Right cardiac atrium (tissue), 5 donors: Measurements from ENCODE around the gene BRAF. TPM values are rescaled to one million over a fixed set of nuclear protein-coding genes. Genes with fewer than 3 reads are reported as not detected.
"Not testable (repeated sequence)": the region's sequence is repeated elsewhere in the genome, so short reads cannot be mapped to it uniquely, and the experiment has no call there.

ENCODE experiments used
- ATAC-seq, 2 donors: fragments of 200-7000 bp; cut with Tn5 transposase; one replicate each; pipeline versions ENCODE4 v1.8.0 to v1.9.1; 2020; ENCODE audit warnings: moderate library complexity in 2 of 2, mild to moderate bottlenecking in 1 of 2
- DNase-seq, 3 donors: peaks; one replicate each; pipeline ENCODE4 v3.0.0-alpha.2; 2020
- H3K27ac ChIP-seq: one replicate; pipeline ENCODE4 v1.5.1; 2013; ENCODE audit warnings: mild to moderate bottlenecking, low read length, control low read depth, moderate library complexity
- H3K27me3 ChIP-seq: one replicate; pipeline ENCODE4 v1.6.1; 2013; ENCODE audit not compliant: control insufficient read depth, insufficient read depth
- H3K4me1 ChIP-seq: one replicate; pipeline ENCODE4 v1.6.1; 2013; ENCODE audit warnings: low read length; ENCODE audit not compliant: control insufficient read depth, insufficient read depth
- H3K4me3 ChIP-seq: one replicate; pipeline ENCODE4 v1.5.1; 2013; ENCODE audit warnings: low read length, control low read depth
- H3K9me3 ChIP-seq: one replicate; pipeline ENCODE4 v1.6.1; 2013; ENCODE audit warnings: low read length; ENCODE audit not compliant: control insufficient read depth
- WGBS: extraction: QIAGEN DNeasy Blood & Tissue Kit; methylation state at CpG from one replicate; pipeline ENCODE4 v1.1.7; 2013; 5-methylcytosine and 5-hydroxymethylcytosine counted together
- intact Hi-C, 4 donors: fragments of 100-400 bp; cut with DNase I; formaldehyde crosslinking; loops; one replicate each; pipeline versions ENCODE4 v1.11.0 to v1.14.0; 2022 to 2023
- polyA plus RNA-seq: library from polyadenylated mRNA; stranded (reverse); fragments of 200-250 nt; gene quantifications from one replicate; pipeline ENCODE4 v1.2.3, GENCODE V29; 2013
- total RNA-seq, 4 donors: library from RNA; stranded (reverse); fragmentation: NEBNext Ultra II Directional; extraction: Animal tissue kit (Norgen Biotek cat#: 25700); gene quantifications; one replicate each; pipeline ENCODE4 v1.2.1, GENCODE V29; 2021
- donor health status: healthy with polysubstance abuse.
- donor health status: DM: no; HTN: yes; CAD: no.
- donor health status: DM: no; HTN: no; CAD: no.
- donor health status: DM: no; HTN: yes; CAD: no; lungs with severe emphysema.
- donor health status: DM: yes; HTN: yes; CAD: no.

BRAF gene
- total and polyA plus RNA-seq, 5 donors = 8.4 to 29.3 (median 25.8) TPM

DNA sequence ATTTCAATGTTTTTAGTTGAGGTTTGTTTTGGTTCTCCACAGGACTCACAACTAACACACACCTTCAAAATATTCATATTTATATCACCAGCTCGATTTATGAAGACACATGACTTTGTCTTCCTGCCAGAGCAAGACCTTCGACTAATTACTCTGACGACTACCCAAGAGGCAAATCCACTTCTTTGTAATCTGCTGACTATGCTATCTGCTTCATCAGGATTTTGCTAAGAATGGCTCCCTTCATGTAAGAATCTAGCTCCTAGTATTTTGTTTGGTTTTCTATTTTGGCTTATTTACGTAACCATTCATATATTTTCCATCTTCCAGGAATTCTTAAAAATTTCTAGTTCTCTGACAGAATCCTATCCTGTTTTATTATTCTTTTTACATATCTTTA lies 93.0 kb downstream of the BRAF start:
- intact Hi-C loops = no loop called here
- ATAC-seq = no peak
- no peaks in the 10 kb centered on the region for H3K9me3 ChIP-seq

DNA sequence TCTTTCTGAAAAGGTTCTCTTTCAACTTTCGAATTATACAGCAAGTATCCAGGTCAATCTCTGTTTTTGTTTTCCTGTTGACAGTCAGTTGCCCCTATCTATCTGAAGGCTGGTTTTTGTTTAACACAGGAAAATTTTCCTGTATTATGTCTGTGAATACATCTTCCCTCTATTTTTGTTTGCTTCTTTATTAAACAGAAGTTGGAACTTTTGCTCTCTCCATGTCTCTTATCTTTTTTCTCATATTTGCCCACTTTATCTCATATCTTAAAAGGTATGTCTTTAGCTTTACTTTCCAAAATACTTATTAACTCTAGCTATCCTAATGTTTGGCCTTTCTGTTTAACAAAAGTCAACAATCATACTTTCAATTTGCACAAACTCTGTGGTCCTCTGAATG lies 95.0 kb downstream of the BRAF start:
- H3K4me3 ChIP-seq = no peak overlapping the region
- intact Hi-C loops = no loop called here
- WGBS = 94% methylated on average over 1 of the region's 1 CpG
- H3K27ac ChIP-seq = no peak overlapping the region
- no peaks in the 10 kb centered on the region for H3K27me3 ChIP-seq
- DNase-seq (no peak), ATAC-seq (no peak)
- H3K9me3 ChIP-seq = no peaks in the 10 kb centered on the region
- no peaks in the 10 kb centered on the region for H3K4me1 ChIP-seq

More for the DNA sequence above, 93.0 kb downstream of the BRAF start:
- no peak for DNase-seq
- Histone ChIP-seq H3K27ac (no peak overlapping the region), H3K4me3 (no peak overlapping the region), H3K27me3 (no peaks in the 10 kb centered on the region), H3K4me1 (no peaks in the 10 kb centered on the region)
- WGBS = 80% methylated on average over 4 of the region's 4 CpGs

DNA sequence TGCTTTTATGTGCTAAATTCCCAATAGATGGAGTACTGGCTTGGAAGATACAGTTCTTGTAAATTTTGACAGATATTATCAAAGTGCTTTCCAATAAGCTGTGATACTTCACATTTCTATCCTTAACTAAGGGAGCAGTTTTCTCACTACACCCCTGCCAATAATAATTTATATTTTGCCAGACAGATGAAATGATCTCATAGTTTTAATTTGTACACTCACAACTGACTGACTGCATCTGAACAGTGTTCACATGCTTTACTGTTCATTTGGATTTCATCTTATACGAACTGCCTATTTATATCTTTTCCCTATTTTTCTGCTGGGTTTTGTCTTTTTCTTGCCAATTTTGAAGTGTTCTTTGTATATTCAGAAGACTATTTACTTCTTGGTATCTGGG lies 96.0 kb downstream of the BRAF start:
- no peak for DNase-seq
- Histone ChIP-seq H3K4me3 (no peak overlapping the region), H3K27ac (no peak overlapping the region), H3K9me3 (no peaks in the 10 kb centered on the region), H3K27me3 (no peaks in the 10 kb centered on the region), H3K4me1 (no peaks in the 10 kb centered on the region)
- intact Hi-C loops = no loop called here
- no peak for ATAC-seq
- 67% methylated on average over 1 of the region's 1 CpG for WGBS

- not testable (repeated sequence) for H3K27me3 ChIP-seq, DNase-seq, H3K4me1 ChIP-seq, H3K27ac ChIP-seq, ATAC-seq, H3K9me3 ChIP-seq, H3K4me3 ChIP-seq
- intact Hi-C loops = loop anchor here in 2 of 4 donors (10.0 kb wide), 2 partner anchors 107 to 197 kb away; partner anchors contain the start of genes BRAF (in 1 of the 2) and MRPS33 (in 1 of the 2)
These were observed 107.3 kb downstream of the BRAF start for GRCh38 chr7:140817383-140817782.

DNA sequence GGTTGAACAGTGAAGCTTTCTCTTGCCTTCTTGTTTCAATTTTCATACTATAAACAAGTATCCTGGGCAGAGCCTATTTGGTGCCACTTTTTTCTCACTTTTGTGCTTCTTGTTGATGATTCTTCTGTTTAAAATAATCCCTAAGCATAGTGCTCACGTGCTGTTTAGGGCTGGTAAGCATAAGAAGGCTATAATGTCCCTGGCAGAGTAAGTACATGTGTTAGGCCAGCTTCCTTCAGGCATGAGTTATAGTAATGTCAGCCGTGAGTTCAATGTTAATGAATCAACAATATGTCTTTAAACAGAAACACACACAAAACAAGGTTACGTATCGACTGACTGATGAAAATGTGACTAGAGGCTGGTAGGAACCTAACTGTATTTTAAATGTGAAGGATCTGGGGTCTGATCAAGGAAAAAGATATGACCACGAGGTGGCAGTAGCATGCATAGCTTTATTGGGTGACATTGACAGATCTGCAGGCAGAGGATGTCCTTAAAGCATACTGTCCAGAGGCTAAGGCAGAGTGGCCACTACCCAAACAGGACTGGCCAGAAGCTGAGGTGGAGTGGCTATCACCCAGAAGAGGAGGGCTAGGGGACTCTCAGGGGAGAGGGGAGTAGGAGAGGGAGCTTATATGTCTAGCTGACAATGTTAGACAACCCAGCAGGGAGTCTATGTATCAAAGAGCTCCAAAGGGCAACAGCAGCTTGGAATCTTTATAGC lies 113.7 kb downstream of the BRAF start:
- Histone ChIP-seq H3K27ac (no peak overlapping the region), H3K4me3 (no peak overlapping the region), H3K9me3 (no peaks in the 10 kb centered on the region), H3K4me1 (no peaks in the 10 kb centered on the region), H3K27me3 (no peaks in the 10 kb centered on the region)
- ATAC-seq (peak; percentile 89 to 92), DNase-seq (no peak)
- 26% methylated on average over 5 of the region's 5 CpGs for WGBS
- intact Hi-C loops = loop anchor here (5.0 to 10.0 kb wide), 5 partner anchors 114 to 421 kb away; partner anchors contain the start of genes MRPS33 (in 4 of the 4) and BRAF (in 1 of the 4)

- intact Hi-C loops = loop anchor here (5.0 to 10.0 kb wide), 5 partner anchors 114 to 422 kb away; partner anchors contain the start of genes MRPS33 (in 4 of the 4) and BRAF (in 1 of the 4)
- Histone ChIP-seq H3K4me1 (no peaks in the 10 kb centered on the region), H3K9me3 (no peaks in the 10 kb centered on the region), H3K27ac (no peak overlapping the region), H3K27me3 (no peaks in the 10 kb centered on the region), H3K4me3 (no peak overlapping the region)
- ATAC-seq (no peak), DNase-seq (no peak)
- 95% methylated on average over 9 of the region's 9 CpGs for WGBS
These were observed 114.3 kb downstream of the BRAF start for GRCh38 chr7:140810385-140810784.

DNA sequence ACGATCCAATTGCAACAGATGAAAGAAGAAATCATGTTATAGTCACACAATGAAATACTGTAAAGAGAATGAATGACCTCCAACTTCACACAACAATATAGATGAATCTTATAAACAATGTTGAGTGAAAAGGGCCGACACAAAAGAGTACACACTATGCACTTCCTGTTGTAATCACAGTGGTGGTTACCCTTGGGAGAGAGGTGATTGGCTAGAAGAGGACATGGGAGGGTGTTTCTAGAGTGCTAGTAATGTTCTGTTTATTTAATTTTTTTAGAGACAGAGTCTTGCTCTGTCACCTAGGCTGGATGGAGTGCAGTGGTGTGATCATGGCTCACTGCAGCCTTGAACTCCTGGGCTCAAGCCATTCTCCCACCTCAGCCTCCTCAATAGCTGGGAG lies 145.8 kb downstream of the BRAF start:
- Histone ChIP-seq H3K9me3 (no peaks in the 10 kb centered on the region), H3K27me3 (no peaks in the 10 kb centered on the region), H3K27ac (no peak overlapping the region), H3K4me3 (no peak overlapping the region), H3K4me1 (no peaks in the 10 kb centered on the region)
- ATAC-seq = no peak
- 72% methylated on average over 2 of the region's 2 CpGs for WGBS
- intact Hi-C loops = no loop called here
- no peak for DNase-seq

- Histone ChIP-seq H3K4me1 (no peaks in the 10 kb centered on the region), H3K27me3 (no peaks in the 10 kb centered on the region), H3K9me3 (no peaks in the 10 kb centered on the region), H3K4me3 (no peak overlapping the region), H3K27ac (no peak overlapping the region)
- no peak for ATAC-seq
- 92% methylated on average over 1 of the region's 1 CpG for WGBS
- DNase-seq = no peak
- intact Hi-C loops = no loop called here
These were observed 146.2 kb downstream of the BRAF start for GRCh38 chr7:140778568-140778967.

GRCh38 chr7:140774371-140774770 lies 150.4 kb downstream of the BRAF start:
- no peaks in the 10 kb centered on the region for H3K4me1 ChIP-seq
- ATAC-seq (no peak), DNase-seq (no peak)
- H3K4me3 ChIP-seq = no peak overlapping the region
- no peaks in the 10 kb centered on the region for H3K27me3 ChIP-seq
- WGBS = 92% methylated on average over 4 of the region's 4 CpGs
- intact Hi-C loops = no loop called here
- no peaks in the 10 kb centered on the region for H3K9me3 ChIP-seq
- no peak overlapping the region for H3K27ac ChIP-seq

- H3K9me3 ChIP-seq = no peaks in the 10 kb centered on the region
- ATAC-seq (no peak), DNase-seq (no peak)
- H3K4me1 ChIP-seq = no peaks in the 10 kb centered on the region
- 85% methylated on average over 3 of the region's 3 CpGs for WGBS
- intact Hi-C loops = no loop called here
- no peaks in the 10 kb centered on the region for H3K27me3 ChIP-seq
- H3K27ac ChIP-seq = no peak overlapping the region
- no peak overlapping the region for H3K4me3 ChIP-seq
These were observed 151.6 kb downstream of the BRAF start for GRCh38 chr7:140773104-140773503.

- no peaks in the 10 kb centered on the region for H3K4me1 ChIP-seq
- no peak overlapping the region for H3K4me3 ChIP-seq
- no peak overlapping the region for H3K27ac ChIP-seq
- no peaks in the 10 kb centered on the region for H3K27me3 ChIP-seq
- no peaks in the 10 kb centered on the region for H3K9me3 ChIP-seq
- DNase-seq = no peak
- no peak for ATAC-seq
- intact Hi-C loops = no loop called here
These were observed 152.9 kb downstream of the BRAF start for GRCh38 chr7:140771826-140772225.
